ENCODE data around the gene NR2F2.

NR2F2 gene

GRCh38 chr15:96354731-96355567 lies 24.4 kb downstream of the NR2F2 start:
- in situ Hi-C loops (cut with MboI; ENCODE audit: low pct_unique_long_range_greater_than_20kb, low sequenced_read_pairs, unreplicated experiment): no loop called here
- TF ChIP-seq CTCF (IDR thresholded peaks at IDR 0.05; ENCODE audit: extremely low read depth, insufficient read depth, missing control alignments): no peak
- no peak for DNase-seq (ENCODE audit: low spot score)

GRCh38 chr15:96355568-96356187 lies 25.2 kb downstream of the NR2F2 start:
- in situ Hi-C loops (cut with MboI; ENCODE audit: low pct_unique_long_range_greater_than_20kb, low sequenced_read_pairs, unreplicated experiment): no loop called here
- no peak for TF ChIP-seq CTCF (IDR thresholded peaks at IDR 0.05; ENCODE audit: extremely low read depth, insufficient read depth, missing control alignments)
- no peak for DNase-seq (ENCODE audit: low spot score)

- DNase-seq (ENCODE audit: low spot score): peak; percentile 85
- in situ Hi-C loops (cut with MboI; ENCODE audit: low pct_unique_long_range_greater_than_20kb, low sequenced_read_pairs, unreplicated experiment): no loop called here
- peak; percentile 88 for TF ChIP-seq CTCF (IDR thresholded peaks at IDR 0.05; ENCODE audit: extremely low read depth, insufficient read depth, missing control alignments)
These were observed 26.3 kb downstream of the NR2F2 start for GRCh38 chr15:96356494-96357455.

- in situ Hi-C loops (cut with MboI; ENCODE audit: low pct_unique_long_range_greater_than_20kb, low sequenced_read_pairs, unreplicated experiment): no loop called here
- TF ChIP-seq CTCF (IDR thresholded peaks at IDR 0.05; ENCODE audit: extremely low read depth, insufficient read depth, missing control alignments): no peak
- DNase-seq (ENCODE audit: low spot score): no peak
These were observed 27.7 kb downstream of the NR2F2 start for GRCh38 chr15:96358001-96358801.

- in situ Hi-C loops (cut with MboI; ENCODE audit: low pct_unique_long_range_greater_than_20kb, low sequenced_read_pairs, unreplicated experiment): no loop called here
- DNase-seq (ENCODE audit: low spot score): no peak
- no peak for TF ChIP-seq CTCF (IDR thresholded peaks at IDR 0.05; ENCODE audit: extremely low read depth, insufficient read depth, missing control alignments)
These were observed 28.5 kb downstream of the NR2F2 start for GRCh38 chr15:96358821-96359615.
